Thoracic aorta (tissue), 2 donors: ENCODE measurements around the gene ZNF41. TPM values are rescaled to one million over a fixed set of nuclear protein-coding genes. Genes with fewer than 3 reads are reported as not detected.

Experiments
- ATAC-seq: fragments of 150-250 bp; one replicate; pipeline ENCODE4 v1.8.0; 2017; ENCODE audit warnings: low read depth; ENCODE audit not compliant: insufficient number of reproducible peaks, low FRiP score
- DNase-seq: peaks from one replicate; pipeline ENCODE4 v3.0.0-alpha.2; 2020; ENCODE audit warnings: low spot score
- H3K27ac ChIP-seq, 2 donors: fragments of 200-600 bp; sonication (generic); 1 replicate in 1 of 2; 2 replicates in 1 of 2; pipeline ENCODE4 v1.5.1; 2016; ENCODE audit warnings: mild to moderate bottlenecking in 2 of 2, moderate library complexity in 2 of 2
- H3K27me3 ChIP-seq: fragments of 200-600 bp; sonication (generic); replicated peaks from 2 replicates; pipeline ENCODE4 v1.6.0; 2016; ENCODE audit warnings: mild to moderate bottlenecking; ENCODE audit not compliant: insufficient read depth
- H3K36me3 ChIP-seq: fragments of 200-600 bp; sonication (generic); one replicate; pipeline ENCODE4 v1.5.1; 2016
- H3K4me1 ChIP-seq, 2 donors: fragments of 200-600 bp; sonication (generic); 1 replicate in 1 of 2; 2 replicates in 1 of 2; pipeline versions ENCODE4 v1.5.1 to v1.6.0; 2016; ENCODE audit warnings: low read depth in 2 of 2, mild to moderate bottlenecking in 1 of 2; ENCODE audit not compliant: control insufficient read depth in 1 of 2
- H3K4me3 ChIP-seq: fragments of 200-600 bp; sonication (generic); 2 replicates; pipeline ENCODE4 v1.5.1; 2016; ENCODE audit warnings: mild to moderate bottlenecking
- H3K9me3 ChIP-seq: fragments of 200-600 bp; sonication (generic); 2 replicates; pipeline ENCODE4 v1.5.1; 2016
- total RNA-seq, 2 donors: library from RNA; depleted of rRNA; stranded (reverse); fragments of >200 nt; gene quantifications; one replicate each; pipeline versions ENCODE4 v1.1.0 to v1.2.3, GENCODE V29; 2016
- TF ChIP-seq, protein P1 (sequence below): fragments of 200-600 bp; sonication (generic); IDR thresholded peaks from one replicate; pipeline ENCODE4 v1.5.1; 2019; ENCODE audit warnings: antibody characterized with exemption

Gene ZNF41
- total RNA-seq, 2 donors from 2014 or later = 8.1 to 9.1 TPM

DNA sequence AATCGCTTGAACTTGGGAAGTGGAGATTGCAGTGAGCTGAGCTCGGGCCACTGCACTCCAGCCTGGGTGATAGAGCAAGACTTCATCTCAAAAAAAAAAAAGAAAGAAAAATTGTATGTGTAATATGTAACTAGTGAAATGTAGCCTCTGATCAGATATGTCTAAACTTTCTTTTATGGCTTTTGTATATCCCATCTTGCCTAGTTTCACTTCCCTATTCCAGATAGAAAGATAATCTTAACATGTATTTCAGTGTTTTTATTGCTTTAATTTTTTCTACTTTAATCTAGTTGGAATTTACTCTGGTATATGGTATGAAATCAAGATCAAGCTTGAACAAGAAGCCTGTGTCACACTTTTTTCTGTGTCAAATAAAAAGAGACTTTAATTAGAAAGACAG is 1.9 kb upstream of the ZNF41 start:
- Histone ChIP-seq H3K4me3 (peak overlapping the region; percentile 29), H3K36me3 (no peaks in the 10 kb centered on the region), H3K27me3 (no peaks in the 10 kb centered on the region), H3K9me3 (no peaks in the 10 kb centered on the region), H3K4me1 (peaks cover 0 to 5% of the 10 kb centered on the region in 2 donors), H3K27ac (no peak overlapping the region)
- DNase-seq = no peak
- no peak for ATAC-seq
- TF ChIP-seq, protein P1, sequence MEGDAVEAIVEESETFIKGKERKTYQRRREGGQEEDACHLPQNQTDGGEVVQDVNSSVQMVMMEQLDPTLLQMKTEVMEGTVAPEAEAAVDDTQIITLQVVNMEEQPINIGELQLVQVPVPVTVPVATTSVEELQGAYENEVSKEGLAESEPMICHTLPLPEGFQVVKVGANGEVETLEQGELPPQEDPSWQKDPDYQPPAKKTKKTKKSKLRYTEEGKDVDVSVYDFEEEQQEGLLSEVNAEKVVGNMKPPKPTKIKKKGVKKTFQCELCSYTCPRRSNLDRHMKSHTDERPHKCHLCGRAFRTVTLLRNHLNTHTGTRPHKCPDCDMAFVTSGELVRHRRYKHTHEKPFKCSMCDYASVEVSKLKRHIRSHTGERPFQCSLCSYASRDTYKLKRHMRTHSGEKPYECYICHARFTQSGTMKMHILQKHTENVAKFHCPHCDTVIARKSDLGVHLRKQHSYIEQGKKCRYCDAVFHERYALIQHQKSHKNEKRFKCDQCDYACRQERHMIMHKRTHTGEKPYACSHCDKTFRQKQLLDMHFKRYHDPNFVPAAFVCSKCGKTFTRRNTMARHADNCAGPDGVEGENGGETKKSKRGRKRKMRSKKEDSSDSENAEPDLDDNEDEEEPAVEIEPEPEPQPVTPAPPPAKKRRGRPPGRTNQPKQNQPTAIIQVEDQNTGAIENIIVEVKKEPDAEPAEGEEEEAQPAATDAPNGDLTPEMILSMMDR = no peak

DNA sequence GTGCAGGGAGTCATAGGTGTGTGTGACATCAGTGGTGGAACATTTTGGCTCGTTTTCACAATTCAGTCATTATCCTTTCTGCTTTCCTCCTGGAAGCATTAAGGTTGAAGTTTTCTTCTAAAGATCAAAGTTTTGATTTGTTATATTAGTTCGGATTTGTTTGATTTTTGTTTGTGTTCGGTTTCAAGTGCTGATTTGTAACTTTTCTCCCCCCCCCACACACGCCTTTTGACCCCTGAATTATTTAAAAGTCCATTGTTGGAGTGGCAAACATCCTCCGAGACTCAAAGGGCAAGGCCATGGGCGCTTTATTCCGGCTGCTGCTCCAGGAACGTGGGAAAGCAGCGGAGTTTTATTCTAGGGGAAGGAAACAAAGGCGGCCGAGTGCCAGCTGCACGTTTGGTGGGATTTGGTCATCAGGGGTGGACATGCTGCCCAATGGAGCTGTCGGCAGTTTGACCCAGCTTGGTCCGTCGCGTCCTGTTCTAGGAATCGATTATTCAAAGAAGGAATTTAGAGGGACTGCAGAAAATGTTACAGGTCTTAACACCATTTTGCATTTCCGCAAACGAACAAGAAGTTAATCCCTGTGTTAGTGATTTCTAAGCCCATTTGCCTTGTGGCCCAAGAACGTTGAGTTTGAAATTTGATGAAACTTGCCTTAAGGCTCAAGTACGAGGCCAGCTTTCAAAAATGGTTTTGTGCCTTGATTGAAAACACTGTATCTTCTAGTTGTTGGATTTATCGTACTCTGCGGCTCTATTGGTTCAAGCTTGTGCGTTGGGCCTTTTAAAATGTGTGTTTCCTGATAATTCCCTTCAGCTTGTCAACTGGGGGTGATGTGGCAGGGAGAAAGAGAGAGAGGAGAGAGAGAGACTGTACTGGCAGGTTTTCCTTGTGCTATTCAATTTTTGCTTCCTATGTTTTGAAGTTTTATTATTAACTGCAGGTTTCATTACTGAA is 565 bp upstream of the ZNF41 start:
- H3K4me1 ChIP-seq = peaks cover 0 to 5% of the 10 kb centered on the region in 2 donors
- no peaks in the 10 kb centered on the region for H3K36me3 ChIP-seq
- TF ChIP-seq, protein P1 = no peak
- peak overlapping the region; percentile 89 for H3K4me3 ChIP-seq
- no peak for ATAC-seq
- H3K9me3 ChIP-seq = no peaks in the 10 kb centered on the region
- peak overlapping the region; percentile 82 to 84 for H3K27ac ChIP-seq
- no peaks in the 10 kb centered on the region for H3K27me3 ChIP-seq
- no peak for DNase-seq

DNA sequence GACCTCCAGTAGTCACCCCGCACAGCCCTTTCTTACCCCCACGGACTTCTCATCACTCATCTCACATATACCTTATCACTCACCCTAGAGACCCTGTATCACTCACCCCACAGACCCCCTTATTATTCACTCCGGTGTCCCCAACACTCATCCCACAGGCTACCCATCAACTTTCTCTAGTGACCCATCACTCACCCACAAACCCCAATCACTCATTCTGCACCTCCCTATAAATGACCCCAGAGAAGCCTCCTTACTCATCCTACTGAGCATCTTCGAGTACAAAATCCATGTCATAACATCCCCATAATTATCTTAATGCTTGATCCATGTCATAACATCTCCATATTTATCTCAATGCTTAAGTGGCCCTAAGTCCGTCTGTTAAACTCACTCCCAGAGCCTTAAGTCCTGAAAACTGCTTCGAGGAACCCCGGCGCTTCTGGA is 934 bp downstream of the ZNF41 start:
- DNase-seq = no peak
- Histone ChIP-seq H3K9me3 (no peaks in the 10 kb centered on the region), H3K4me3 (peak overlapping the region; percentile 89), H3K36me3 (no peaks in the 10 kb centered on the region), H3K27ac (peak overlapping the region; percentile 82 to 84), H3K27me3 (no peaks in the 10 kb centered on the region), H3K4me1 (peaks cover 0 to 5% of the 10 kb centered on the region in 2 donors)
- no peak for ATAC-seq
- TF ChIP-seq, protein P1 = no peak

DNA sequence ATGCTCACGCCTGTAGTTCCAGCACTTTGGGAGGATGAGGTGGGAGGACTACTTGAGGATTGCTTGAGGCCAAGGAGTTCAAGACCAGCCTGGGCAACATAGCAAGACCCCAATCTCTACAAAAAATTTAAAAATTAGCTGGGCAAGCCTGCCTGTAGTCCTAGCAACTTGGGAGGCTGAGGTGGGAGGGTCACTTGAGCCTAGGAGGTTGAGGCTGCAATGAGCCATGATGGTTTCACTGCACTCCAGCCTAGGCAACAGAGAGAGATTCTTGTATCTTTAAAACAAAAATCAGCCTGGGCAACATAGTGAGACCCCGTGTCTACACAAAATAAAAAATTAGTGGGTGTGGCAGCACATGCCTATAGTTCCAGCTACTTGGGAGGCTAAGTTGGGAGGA is 1.9 kb downstream of the ZNF41 start:
- Histone ChIP-seq H3K9me3 (no peaks in the 10 kb centered on the region), H3K27me3 (no peaks in the 10 kb centered on the region), H3K27ac (no peak overlapping the region), H3K4me3 (no peak overlapping the region), H3K4me1 (peaks cover 0 to 5% of the 10 kb centered on the region in 2 donors), H3K36me3 (no peaks in the 10 kb centered on the region)
- ATAC-seq = no peak
- TF ChIP-seq, protein P1 = no peak
- DNase-seq = no peak

DNA sequence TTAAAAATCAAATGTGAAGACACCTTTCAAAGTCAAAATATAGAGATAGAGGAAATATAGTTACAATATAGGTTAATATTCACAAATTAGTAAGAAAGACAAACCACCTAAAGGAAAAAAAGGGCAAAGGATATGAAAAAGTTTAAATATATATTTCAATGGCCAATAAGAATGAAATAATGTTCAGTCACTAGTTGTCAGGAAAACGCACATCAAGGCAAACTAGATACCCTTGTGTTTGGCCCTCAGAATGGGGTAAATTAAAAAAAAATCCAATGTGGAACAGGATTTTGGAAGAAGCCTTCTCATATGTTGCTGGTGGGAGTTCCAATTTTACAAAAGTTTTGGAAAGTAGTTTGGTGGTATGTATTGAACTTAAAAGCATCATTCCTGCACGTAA is 2.4 kb downstream of the ZNF41 start:
- H3K4me3 ChIP-seq = no peak overlapping the region

More for the DNA sequence above, 2.4 kb downstream of the ZNF41 start:
- Histone ChIP-seq H3K27me3 (no peaks in the 10 kb centered on the region), H3K36me3 (no peaks in the 10 kb centered on the region), H3K27ac (no peak overlapping the region), H3K9me3 (no peaks in the 10 kb centered on the region), H3K4me1 (peaks cover 0 to 5% of the 10 kb centered on the region in 2 donors)
- no peak for ATAC-seq
- DNase-seq = no peak
- TF ChIP-seq, protein P1 = no peak
